ENCODE results near the gene PTPN20.
"Not testable (repeated sequence)": the region's sequence is repeated elsewhere in the genome, so short reads cannot be mapped to it uniquely, and the experiment has no call there.

The PTPN20 gene

DNA sequence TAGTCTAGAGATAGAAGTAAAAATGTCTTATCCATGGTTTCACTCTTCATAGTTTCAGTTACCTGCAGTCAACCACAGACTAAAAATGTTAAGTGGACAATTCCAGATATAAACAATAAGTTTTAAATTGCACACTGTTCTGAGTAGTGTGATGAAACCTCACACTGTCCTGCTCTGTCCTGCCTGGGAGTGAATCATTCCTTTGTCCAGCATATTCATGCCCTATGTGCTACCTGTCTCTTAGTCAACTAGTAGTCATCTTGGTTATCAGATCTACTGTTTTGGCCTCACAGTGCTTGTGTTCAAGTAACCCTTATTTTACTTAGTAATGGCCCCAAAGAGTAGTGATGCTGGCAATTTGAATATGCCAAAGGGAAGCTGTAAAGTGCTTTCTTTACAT, 49.5 kb downstream of the PTPN20 start:
- DNase-seq (ENCODE audit: low read depth in 2 of 2), result not testable (repeated sequence)

DNA sequence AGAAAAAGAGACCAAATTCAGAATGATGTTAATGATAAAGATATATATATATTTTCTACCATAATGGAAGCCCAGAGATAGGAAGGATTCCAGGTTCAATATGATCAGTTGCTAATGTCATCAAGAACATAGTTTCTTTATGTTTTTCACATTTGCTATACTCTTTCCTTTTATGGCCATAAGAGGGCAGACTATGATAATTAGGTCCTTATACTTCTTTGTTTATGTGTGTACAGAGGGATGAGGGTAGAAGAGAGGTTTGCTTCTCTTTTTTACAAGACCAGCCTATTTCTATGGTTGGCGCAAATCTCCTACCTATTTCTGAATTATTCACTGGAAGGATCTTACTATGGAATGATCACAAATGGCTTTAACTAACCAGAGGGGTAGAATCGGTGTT, 52.1 kb downstream of the PTPN20 start:
- DNase-seq (ENCODE audit: low read depth in 2 of 2), result not testable (repeated sequence)

DNA sequence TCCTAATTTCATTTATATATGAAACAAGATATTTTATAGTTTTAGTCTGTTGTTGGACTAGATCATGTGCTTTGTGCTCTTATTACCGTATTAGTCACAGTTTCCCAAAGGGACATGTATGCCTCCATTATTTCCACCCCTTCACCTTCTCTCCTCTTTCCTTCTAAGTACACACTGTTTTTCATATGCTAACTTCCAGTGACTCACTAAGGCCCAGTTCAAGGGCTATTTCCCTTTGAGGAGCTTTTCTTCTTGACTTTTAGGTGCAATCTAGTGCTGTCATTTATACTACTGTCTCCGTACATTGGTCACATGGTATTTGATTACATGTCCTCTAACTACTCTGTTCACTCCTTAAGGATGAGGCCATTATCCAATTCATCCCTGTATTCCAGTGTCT, 55.8 kb downstream of the PTPN20 start:
- DNase-seq (ENCODE audit: low read depth in 2 of 2), result not testable (repeated sequence)

DNA sequence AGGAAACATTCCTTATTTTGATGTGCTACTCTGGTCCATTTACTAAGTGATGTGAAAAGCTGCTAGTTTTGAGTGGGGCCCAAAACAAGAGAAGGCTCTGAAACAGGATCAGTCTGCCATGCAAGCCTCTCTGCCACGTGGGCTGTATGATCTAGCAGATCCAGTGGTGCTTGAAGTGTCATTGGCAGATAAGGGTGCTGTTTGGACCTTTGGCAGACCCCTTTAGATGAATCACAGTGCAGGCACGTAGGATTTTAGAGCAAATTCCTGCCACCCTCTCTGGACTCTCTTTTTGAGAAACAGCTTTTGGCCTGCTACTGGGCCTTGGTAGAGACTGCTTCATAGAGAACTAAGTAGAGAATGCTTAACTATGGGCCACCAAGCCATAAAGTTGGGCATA, 69.0 kb downstream of the PTPN20 start:
- DNase-seq (ENCODE audit: low read depth in 2 of 2), result not testable (repeated sequence)

DNA sequence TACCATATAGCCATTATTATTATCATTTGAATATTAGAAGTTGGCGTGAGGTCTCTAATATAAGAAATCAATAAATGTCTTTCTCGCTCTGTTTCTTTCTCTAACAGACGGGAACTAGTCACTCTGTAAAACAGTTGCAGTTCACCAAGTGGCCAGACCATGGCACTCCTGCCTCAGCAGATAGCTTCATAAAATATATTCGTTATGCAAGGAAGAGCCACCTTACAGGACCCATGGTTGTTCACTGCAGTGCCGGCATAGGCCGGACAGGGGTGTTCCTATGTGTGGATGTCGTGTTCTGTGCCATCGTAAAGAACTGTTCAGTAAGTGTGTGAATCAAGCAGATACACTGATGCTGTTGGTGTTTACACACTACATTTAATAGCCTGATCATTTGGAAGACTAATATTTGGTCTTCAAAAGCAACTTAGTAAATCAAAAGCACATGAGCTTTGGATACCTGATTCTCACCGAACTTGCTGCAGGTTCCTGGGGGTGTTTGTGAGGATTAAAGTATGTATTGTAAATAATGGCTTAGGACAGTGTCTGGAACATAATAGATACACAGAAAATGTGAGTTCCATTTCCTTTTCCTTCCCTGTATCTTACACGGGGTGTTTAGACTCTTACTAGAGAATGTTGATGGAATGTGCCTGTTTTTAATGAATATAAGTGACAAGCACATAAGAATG, 76.2 kb downstream of the PTPN20 start:
- not testable (repeated sequence) for DNase-seq (ENCODE audit: low read depth in 2 of 2)

DNA sequence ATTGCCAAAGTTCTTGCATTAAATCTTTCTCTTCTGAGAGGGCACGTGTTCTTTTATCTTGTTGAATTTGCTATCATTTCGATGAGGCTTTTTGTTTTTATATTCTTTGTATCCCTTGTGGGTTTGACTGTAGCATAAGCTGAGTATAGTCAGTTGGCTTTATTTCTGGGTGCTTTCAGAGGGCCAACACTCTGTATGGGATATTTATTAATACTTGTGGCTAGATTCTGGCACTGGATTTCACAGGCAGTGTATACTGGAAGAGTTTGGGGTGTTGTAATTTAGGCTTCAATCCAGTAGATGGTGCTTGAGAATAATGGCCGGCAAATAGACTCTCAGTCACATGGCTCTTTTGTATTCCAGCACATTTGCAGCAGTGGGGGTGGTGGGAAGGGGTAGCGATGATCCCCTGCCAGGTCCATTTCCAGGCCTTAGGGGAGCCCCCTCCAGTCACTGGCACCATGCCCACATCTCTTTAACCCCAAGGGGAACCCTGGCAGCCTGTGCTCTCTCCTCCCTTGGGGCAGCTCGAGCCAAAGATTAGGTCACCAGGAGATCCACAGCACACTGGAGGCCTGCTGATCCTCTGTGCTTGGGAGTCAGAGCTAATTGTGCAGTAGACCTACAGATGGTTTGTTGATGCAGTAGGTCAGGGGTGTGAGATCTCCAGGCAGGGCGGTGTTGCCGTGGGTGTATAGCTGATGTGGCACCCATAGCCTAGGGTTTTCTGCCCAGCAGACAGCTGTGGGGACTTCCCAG, 81.8 kb downstream of the PTPN20 start:
- DNase-seq (ENCODE audit: low read depth in 2 of 2), result no peak

DNA sequence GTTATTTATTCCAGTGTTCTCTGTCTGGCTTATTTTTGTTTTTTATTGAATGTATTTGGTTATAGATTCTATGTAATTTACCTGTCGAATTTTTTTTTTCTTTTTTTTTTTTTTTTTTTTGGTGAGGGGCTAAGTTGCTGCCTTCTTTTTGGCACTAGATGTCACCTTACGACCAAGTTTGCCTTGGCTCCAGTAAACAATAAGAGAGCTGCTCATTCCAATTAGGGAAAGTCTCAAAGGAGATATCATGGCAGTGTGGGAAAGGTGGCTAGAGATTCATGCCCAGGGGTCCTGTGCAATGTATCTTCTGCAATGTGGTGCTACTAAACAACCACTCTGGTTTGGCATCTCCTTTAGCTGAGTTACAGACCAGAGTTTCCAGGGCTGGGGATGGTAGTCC, 84.0 kb downstream of the PTPN20 start:
- DNase-seq (ENCODE audit: low read depth in 2 of 2), result no peak

DNA sequence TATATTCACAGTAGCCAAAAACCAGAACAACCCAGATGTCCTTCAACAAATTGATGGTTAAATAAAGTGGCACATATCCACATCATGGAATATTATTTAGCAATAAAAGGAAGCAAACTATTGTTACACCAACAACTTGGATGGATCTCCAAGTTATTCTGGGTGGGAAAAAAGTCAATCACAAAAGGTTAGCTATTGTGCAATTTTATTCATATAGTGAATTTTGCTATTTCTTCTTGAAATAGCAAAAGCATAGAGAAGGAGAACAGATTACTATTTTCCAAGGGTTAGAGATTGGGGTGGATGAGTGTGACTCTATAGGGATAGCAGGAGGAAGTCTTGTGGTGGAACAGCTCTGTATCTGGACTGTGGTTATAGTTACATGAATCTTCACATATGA, 87.0 kb downstream of the PTPN20 start:
- no peak for DNase-seq (ENCODE audit: low read depth in 2 of 2)

DNA sequence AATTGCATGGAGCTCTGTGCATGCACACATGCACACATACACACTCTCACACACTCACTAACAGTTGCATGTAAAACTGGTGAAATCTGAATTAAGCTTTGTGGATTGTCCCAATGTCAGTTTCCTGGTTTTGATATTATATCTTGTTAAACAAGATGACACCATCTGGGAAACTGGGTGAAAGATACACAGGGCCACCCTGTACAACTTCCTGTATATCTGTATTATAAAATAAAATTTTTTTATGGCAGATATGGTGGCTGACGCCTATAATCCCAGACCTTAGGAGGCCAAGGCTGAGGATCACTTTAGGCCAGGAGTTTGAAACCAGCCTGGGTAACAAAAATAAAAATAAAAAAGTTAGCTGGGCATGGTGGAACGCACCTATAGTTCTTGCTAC, 87.4 kb downstream of the PTPN20 start:
- no peak for DNase-seq (ENCODE audit: low read depth in 2 of 2)

DNA sequence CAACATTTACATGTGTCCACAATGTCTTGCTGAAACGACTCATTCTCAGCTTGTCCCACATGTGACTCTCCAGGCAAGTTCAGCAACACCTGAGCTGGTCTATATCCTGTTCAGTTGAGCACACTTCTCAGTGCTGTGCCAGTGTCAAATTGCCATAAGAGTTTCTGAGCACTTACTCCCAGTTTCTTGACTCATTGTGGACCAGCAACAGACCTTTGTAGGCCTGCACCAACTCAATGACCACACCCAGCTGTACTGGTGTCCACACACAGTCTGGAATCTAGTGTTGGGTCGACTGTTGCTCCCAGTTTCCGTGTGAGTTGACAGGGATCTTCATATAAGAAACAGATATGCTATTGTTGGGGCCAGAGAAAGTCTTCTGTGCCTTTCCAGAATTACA, 88.0 kb downstream of the PTPN20 start:
- DNase-seq (ENCODE audit: low read depth in 2 of 2), result no peak

DNA sequence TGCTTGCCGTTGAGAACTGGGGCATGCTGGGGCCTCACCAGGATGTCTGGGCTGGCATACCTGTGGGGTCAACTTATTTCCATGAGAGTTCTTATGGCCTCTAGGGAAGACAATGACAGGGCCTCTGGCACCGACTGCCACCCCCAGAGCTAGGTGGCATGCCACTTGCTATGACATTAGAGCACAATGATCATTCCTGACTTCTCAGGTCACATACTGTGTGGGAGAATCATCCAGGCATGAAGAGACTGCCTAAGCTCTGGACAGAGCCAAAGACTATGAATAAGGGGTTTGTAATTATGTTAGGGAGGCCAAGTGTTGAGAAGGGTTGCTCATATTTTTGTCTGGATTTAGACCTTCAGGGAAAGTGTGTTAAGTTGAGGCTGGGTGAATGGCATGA, 97.5 kb downstream of the PTPN20 start:
- DNase-seq (ENCODE audit: low read depth in 2 of 2), result no peak

DNA sequence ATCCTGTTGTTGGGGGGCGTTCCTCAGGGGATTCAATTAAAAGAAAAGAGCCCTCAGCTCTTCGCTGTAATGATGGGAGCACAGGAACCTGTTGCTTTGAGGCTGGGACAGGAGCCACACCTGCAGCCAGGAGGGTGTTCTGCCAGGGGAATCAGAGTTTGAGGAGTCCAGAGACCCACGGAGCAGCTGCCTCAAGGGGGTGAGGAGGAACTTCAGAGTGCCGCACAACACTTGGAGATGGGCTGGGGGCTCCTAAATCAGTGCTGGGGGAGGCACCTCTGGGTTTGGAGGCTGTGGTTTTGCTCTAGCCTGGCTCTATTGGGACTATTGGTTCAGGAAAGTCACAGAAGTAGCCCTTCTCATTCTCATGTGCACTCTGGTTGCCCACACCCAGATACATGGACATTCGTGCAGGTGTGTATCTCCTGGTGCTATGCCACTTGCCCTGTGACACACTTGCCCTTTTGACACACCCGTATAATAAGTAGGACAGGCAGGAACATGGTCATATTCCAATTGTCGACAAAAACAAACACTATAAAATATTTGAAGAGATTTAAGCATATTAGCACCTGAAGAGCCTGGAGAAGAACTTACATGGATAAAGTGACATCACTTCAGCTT, 98.1 kb downstream of the PTPN20 start:
- no peak for DNase-seq (ENCODE audit: low read depth in 2 of 2)

DNA sequence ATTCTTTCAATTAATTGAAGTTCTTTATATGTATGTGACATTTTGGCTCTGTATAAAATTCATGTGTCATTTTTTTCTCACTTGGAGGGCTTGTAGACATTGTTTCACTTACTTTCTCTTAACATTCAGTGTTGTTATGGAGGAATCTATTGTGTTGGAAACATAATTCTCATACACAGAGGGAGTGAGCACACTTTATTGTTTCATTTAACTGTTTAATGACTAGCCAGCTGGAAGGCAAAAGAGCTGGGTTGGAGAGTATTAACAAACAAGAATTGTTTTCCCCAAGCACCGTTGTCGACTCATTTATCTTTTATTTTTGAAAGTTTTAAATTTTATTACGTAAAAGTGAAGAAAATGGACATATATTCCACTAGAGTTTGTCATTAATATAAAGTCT, 98.8 kb downstream of the PTPN20 start:
- no peak for DNase-seq (ENCODE audit: low read depth in 2 of 2)

DNA sequence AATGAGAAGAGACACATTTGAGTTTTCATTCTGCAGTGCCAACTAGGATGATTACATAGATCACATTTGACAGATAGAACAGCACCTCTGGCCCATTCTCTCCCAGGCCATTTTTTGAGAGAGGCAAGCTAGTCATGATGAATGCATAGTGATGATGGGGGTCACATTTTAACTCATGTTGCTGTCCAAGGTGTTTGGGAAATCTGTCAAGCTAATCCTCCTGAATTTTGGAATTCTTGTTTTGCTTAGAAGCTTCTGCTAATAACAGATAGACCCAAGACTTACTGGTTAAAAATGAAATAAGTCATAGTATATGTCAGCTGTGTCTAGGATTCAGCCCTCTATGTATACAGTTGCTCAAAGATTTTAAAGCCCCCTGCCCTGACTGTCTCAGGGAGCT, 101.0 kb downstream of the PTPN20 start:
- DNase-seq (ENCODE audit: low read depth in 2 of 2), result no peak

DNA sequence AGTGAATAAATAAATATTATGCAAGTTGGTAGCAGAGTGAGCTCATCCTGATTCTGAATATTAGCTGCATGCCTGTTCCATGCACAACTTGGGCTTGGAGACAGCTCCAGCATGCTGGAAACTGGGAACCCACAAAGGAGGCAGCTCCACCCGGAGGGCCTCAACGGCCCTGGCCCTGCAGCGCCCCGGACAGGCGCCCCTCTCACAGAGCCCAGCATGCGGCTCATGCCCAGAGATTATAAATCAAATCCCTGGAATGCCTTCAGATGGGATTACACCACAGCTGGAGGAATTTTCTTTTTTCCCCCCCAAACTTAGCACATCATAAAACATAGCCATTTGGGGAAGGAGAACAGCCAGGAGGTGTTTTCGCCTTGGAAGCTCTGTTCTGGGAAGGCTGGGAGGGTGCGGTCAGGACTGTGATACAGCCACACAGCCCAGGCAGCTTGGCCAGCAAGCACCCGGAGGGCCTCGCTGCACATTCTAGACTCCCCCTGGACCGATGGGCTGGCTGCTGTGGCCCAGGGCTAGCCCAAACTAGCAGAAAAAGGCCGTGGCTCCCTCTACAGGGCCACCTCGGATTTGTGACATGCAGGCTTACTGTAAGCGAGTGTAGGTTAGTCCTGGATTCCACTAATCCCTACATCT, 102.4 kb downstream of the PTPN20 start:
- no peak for DNase-seq (ENCODE audit: low read depth in 2 of 2)

DNA sequence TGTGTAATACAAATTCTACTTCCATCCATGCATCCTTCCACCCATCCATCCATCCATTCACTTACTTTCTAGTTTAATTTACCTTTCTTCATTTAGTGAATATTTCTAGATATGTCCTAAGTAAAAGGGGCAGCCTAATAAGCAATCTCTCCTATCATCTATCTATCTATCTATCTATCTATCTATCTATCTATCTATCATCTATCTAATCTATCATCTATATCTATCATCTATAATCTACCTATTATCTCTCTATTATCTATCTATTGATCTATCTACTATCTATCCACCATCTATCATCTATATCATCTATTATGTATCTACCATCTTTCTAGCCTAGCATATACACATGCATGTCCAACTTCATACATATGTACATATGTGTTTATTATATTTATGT, 104.2 kb downstream of the PTPN20 start:
- no peak for DNase-seq (ENCODE audit: low read depth in 2 of 2)

DNA sequence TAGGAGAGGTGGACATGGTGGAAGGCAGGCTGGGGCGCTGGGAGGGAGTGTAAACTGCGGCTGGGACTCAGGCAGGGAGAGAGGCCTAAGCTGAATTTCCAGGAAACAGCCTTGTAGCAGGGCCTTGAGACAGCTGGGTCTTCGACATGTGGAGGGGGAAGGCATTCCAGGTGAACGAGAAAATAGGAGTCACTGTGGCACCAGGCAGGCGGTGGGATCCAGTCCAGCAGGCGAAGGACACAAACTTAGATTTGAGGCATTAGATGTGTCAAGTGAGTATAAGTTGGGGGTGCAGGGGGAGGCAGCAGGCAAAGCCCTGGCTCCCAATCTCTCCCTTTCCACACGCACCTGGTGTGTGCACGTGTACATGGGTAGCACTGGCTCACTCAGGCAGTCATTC, 105.3 kb downstream of the PTPN20 start:
- no peak for DNase-seq (ENCODE audit: low read depth in 2 of 2)

DNA sequence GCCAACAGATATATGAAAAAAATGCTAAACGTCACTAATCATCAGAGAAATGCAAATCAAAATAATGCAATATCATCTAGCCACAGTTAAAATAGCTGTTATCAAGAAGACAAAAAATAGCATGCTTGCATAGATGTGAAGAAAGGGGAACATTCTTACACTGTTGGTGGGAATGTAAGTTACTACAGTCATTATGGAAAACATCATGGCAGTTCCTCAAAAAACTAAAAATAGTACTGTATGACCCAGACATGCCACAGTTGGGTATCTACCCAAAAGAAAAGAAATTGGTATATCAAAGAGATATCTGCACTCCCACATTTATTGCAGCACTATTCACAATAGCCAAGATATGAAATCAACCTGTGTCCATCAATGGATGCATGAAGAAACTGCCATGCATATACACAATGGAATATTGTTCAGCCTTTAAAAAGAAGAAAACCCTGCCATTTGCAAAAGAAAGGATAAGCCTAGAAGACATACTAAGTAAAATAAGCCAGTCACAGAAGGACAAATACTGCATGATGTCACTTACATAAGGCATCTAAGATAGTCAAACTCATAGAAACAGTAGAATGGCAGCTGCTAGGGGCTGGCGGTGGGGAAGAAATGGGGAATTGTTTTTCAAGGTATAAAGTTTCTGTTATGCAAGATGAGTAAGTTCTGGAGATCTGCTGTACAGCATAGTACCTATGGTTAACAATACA, 107.0 kb downstream of the PTPN20 start:
- DNase-seq (ENCODE audit: low read depth in 2 of 2), result no peak

DNA sequence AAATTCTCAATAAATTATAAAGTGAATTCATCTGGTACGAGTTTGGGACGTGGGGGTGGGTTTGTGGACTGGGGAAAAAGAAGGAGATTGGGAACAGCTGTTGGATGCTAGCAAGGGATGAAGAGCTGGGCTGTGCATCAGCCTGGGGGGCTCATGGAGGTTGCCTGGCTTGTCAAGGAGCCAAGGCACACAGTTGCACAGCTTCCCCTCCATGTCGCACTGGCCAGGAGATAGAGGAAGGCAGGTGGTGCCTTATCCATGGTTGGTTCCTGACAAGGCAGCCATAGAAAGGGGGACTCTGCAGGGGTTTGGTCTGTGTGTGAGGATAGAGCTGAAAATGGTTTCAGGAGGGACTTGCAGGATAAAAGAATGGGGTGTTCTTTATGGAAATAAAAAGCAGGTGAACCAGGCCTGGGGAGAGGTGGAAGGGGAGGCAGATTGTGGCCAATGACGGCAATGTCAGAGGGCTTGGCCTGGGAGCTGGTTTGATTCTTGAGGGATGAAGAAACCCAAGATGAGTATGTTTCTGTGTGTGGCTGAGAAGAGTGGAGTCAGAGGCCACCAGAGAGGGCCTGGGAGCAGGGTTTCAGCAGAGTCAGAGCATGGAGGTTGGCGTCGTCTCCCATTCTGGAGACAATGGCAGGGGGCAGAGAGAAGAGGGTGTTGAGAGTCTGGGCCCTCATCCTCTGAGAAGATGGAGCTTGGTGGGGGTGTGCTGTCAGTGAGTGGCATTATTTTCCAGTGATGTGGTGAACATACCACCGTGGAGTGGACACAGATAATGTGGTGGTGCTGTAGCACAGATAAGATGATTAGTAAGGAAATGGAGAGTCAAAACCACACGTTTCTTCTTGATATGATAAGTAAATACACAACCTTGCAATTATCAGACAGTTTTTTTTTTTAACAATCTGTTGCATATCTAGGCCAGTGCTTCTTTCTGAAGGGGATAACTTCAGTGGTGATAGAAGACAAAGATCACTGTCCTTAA, 108.2 kb downstream of the PTPN20 start:
- DNase-seq (ENCODE audit: low read depth in 2 of 2), result no peak

DNA sequence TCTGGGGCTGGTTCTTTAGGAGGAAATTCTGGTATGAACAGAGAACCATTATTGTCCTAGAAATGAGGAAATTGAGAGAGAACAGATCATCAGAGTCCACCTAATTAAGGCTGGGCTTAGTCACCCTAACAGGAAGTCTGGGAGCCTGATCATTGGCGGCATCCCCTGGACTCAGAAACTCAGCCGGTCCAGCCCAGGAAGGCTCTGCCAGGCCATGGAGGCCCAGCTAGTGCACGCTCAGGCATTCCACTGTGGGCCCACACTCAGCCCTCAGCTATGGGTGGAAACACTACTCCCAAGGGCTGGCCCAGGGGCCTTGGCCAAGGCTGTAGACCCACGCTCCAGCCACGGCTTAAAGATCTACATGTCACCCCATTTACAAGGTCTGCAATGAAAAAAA, 109.2 kb downstream of the PTPN20 start:
- DNase-seq (ENCODE audit: low read depth in 2 of 2), result no peak

DNA sequence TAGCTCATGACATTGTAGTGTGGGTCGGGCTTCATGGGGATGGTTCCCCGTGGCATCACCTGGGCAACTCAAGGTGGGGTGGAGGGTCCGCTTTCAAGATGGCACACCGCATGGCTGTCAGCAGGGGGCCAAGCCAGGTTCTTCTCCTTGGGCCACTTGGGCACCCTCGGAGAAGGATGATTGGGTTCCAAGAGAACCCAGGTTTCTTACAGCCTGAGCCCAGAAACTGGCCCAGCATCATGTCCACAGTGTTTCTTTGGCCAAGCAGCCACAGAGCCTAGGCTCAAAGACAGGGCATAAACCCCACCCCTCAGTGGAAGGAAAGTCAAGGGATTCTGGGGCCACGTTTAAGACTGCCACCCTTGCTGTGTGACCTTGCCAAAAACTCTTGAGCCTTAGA, 110.6 kb downstream of the PTPN20 start:
- no peak for DNase-seq (ENCODE audit: low read depth in 2 of 2)

Data from fibroblast of skin of left biceps (primary cell).